Germinal center (tissue), 1 donor: ENCODE data around the gene PGLYRP3.
"Not testable (repeated sequence)": the region's sequence is repeated elsewhere in the genome, so short reads cannot be mapped to it uniquely, and the experiment has no call there.

Experiments
- DNase-seq: peaks from one replicate; pipeline ENCODE4 v3.0.0; 2012; ENCODE audit warnings: mixed read lengths, low spot score

Gene PGLYRP3

GRCh38 chr1:153348511-153349362, 36.0 kb upstream of the PGLYRP3 start, which contains the start of gene PGLYRP4:
Gene PGLYRP4 (minus strand): TSS chr1:153348841. CDS start chr1:153347932, 909 bp downstream.
- no peak for DNase-seq

- no peak for DNase-seq
Measured at GRCh38 chr1:153347856-153348255, 35.1 kb upstream of the PGLYRP3 start.

GRCh38 chr1:153347049-153347448, 34.3 kb upstream of the PGLYRP3 start:
- DNase-seq = not testable (repeated sequence)

- DNase-seq = no peak
Measured at GRCh38 chr1:153346077-153346723, 33.4 kb upstream of the PGLYRP3 start.

GRCh38 chr1:153345187-153346076, 32.7 kb upstream of the PGLYRP3 start:
- no peak for DNase-seq

DNA sequence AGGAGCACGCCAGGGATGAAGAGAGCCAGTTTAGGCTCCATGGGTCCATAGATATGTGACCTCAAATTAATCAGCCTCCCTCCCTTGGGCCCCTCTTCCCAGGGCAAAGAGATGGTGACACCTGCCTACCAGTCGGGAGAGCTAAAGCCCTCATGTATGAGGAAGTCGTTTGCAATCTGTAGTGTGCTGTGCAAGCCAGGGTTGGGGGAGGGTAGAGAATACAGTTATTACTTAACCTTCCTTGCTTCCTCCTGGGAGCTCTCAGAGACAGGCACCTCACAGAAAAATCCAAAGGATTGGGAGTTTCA, 31.9 kb upstream of the PGLYRP3 start:
- DNase-seq = no peak

GRCh38 chr1:153343811-153344717, 31.3 kb upstream of the PGLYRP3 start:
- no peak for DNase-seq

GRCh38 chr1:153343040-153343681, 30.4 kb upstream of the PGLYRP3 start:
- no peak for DNase-seq

DNA sequence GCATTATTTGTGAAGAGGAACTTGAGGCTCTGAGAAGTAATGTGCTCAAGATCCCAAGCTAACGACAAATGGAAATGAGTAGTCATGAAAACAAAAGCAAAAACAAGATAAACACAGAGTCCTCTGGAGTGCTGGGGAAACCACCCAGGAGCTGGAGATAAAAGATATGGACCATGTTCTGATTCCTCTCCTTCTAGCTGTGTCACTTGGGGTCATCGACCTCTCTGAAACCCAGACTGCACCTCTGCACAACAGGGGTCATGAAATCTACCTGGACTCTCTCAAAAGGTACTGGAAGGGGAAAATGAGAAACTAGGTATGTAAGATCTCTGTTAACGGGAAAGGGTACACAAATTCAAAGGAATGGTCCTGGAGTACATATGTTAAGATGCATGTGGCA, 29.4 kb upstream of the PGLYRP3 start:
- DNase-seq = no peak

DNA sequence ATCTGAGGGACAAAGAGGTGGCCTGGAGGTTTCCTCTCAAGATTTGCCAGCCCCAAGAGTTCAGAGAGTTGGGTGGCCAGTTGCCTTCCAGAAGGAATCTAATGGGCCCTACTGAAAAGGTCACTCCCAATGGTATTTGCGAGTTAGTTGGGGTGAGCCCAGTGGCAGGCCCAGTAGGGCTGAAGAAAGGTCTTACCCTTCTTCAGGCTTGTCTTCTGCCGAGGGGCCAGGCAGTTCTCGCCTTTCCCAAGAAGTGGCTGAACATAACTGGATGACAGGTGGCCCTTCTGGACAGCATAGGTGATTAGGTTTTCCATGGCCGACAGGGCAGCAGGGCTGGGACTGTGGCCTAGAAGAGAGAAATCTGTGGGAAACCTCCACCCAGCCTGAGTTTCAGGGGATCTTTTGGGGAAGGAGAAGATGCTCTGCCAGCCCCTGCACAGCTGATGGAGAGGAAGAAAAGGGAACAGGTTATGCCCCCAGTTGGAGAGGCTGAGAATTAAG, 28.7 kb upstream of the PGLYRP3 start:
- DNase-seq = no peak

DNA sequence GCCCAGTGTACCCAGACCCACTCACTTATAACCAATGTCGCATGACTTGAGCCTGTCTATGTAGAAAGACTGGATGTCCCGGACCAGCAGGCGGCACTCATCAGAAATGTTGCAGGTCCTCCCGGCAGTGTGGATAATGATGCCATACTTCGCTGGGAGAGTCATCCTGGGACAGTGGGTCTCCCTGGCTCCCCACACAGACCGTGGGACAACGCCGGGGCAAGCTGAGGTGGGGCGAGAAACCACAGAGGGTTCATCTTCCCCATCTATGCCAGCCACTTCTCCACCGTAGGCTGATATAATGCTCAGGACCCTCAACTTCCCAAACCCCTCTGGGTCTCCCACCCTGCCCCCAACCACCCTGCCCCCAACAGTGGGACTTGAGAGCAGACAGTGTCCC, 27.6 kb upstream of the PGLYRP3 start:
- DNase-seq = no peak

DNA sequence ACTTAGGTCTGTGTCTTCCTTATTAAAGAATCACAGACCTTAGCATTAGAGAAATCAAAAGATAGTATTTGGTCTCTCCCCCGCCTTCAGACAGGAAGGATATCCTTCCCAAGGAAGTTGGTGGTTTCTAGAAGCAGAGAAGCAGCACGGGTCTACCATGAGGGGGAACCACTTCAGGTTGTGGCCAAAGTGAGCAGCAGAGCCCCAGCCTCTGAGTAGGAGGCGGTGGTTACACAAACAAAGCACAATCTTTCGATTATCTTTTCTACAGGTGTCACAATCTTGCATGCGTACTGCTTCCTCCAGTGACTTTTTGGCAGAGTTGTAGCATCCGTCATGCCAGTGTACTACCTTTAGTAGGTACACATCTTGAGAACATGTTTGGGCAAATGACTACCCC, 27.1 kb upstream of the PGLYRP3 start:
- no peak for DNase-seq

DNA sequence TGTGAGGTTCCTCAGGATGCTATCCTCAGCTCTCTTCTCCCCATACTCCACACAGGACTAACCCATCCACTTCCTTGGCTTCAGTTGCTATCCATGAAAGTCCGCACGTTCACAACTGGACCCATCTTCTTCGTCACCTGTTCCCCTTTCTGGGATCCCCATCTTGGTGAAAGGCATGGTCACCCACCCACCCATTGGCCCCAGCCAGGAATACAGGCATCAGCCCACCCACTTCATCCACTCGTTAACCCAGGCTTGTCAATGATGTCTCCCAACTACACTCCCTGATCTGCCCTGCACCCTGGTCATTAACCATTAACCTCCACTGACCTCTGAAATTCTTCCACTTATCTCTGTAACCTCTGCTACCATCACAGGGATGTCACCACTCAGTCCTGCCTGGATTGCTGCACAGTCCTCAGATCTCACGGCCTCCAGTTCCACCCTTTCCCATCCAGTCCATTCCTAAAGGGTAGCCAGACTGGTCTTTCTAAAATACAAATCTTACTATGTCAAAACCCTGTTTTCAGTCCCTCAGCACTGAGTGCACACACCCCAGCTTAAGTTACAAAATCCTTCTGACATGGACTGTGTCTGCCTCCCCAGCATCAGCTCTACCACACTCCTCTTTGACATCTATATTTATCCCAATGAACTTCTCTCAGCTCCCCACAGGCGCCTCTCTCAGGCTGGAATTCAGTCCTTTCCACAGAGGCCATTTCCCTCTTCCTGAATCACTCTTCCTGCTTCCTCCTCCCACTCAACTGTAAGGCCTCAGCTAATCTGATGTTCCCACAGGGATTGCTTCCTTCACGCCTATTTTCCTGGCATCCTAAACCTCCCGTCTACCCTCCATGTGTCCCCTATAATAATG, 25.5 kb upstream of the PGLYRP3 start:
- no peak for DNase-seq

DNA sequence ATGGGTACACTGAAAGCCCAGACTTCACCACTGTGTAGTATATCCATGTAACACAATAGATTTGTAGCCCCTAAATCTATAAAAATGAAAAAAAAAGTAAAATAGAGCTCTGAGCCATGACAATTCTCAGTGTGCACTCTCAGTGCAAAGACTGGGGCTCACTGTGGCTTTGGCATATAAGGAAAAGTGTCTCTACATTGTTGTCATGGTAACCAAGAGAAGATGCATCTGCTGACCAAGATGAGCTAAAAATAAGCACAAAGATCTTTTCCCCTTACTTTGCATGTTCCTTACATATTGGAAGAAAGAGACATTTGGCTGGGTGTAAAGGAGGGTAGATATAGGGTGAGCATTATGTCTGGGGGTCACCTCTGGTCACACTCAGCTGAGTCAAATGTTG, 23.9 kb upstream of the PGLYRP3 start:
- DNase-seq = no peak

- DNase-seq = no peak
Measured at GRCh38 chr1:153333902-153334301, 21.1 kb upstream of the PGLYRP3 start.

DNA sequence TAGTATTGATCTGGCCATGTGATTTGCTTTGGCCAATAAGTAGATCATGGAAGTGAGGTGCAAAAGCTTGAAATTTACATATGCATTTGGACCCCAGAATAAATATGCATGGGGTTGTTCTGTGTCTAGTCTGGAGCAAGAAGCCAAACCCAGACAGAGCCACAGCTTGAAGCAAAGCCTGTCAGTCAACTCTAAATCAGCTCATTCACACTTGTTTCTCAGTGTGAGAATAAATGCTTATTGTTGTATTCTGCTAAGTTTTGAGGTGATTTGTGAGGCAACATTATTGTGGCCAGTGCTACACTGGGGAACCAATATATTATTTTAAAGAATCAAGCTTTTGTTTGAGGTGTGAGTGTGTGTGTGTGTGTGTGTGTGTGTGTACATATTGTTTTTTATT, 12.2 kb upstream of the PGLYRP3 start:
- no peak for DNase-seq

GRCh38 chr1:153322568-153322967, 9.8 kb upstream of the PGLYRP3 start:
- no peak for DNase-seq

- not testable (repeated sequence) for DNase-seq
Measured at GRCh38 chr1:153318145-153318544, 5.4 kb upstream of the PGLYRP3 start.

DNA sequence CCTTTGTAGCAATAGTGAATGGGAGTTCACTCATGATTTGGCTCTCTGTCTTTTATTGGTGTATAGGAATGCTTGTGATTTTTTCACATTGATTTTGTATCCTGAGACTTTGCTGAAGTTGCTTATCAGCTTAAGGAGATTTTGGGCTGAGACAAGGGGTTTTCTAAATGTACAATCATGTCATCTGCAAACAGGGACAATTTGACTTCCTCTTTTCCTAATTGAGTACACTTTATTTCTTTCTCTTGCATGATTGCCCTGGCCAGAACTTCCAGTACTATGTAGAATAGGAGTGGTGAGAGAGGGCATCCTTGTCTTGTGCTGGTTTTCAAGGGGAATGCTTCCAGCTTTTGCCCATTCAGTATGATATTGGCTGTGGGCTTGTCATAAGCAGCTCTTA, 3.3 kb upstream of the PGLYRP3 start:
- DNase-seq = not testable (repeated sequence)

DNA sequence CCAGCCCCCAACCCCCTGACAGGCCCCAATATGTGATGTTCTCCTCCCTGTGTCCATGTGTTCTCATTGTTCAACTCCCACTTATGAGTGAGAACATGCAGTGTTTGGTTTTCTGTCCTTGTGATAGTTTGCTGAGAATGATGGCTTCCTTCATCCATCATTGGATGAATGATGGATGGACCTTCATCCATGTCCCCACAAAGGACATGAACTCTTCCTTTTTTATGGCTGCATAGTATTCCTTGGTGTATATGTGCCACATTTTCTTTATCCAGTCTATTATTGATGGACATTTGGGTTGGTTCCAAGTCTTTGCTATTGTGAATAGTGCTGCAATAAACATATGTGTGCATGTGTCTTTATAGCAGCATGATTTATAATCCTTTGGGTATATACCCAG, 1.6 kb upstream of the PGLYRP3 start:
- not testable (repeated sequence) for DNase-seq
